HepG2 (cell line): ENCODE measurements around the gene BCL2L11. TPM values are rescaled to one million over a fixed set of nuclear protein-coding genes. Genes with fewer than 3 reads are reported as not detected.

ENCODE experiments used
- ATAC-seq: fragments of 200-7000 bp; cut with Tn5 transposase; 3 replicates; pipeline ENCODE4 v1.9.1; 2020; ENCODE audit warnings: mild to moderate bottlenecking, moderate library complexity
- BruUV-seq: library from RNA; stranded (reverse); fragments of 400-500 nt; replicated peaks from 2 replicates; lab custom pipeline; 2021; lab: Mats Ljungman, UMichigan
- CTCF ChIA-PET: fragments of 300-600 bp; formaldehyde crosslinking; extraction: SDS; loops from one replicate; lab custom pipeline; 2021; ENCODE audit warnings: low total read pairs, inconsistent platforms, low intra/inter-chr PET ratio; lab: Yijun Ruan, JAX
- POLR2A ChIA-PET: fragments of 350-600 bp; sonication (Branson Sonifier 250); formaldehyde crosslinking; loops from one replicate; lab custom pipeline; 2020; ENCODE audit warnings: antibody characterized with exemption, inconsistent platforms; lab: Yijun Ruan, JAX
- DNase-seq: peaks from one replicate; pipeline ENCODE4 v3.0.0-alpha.2; 2015; ENCODE audit warnings: low spot score
- FAIRE-seq: peaks from 3 replicates; lab custom pipeline; 2011; peaks lifted over from hg19 to GRCh38; lab: Jason Lieb, UNC
- H2AFZ ChIP-seq: one replicate; pipeline ENCODE4 v1.6.1; 2011; ENCODE audit warnings: low read length, inconsistent platforms
- H3K27ac ChIP-seq: fragments of 300-600 bp; 3 replicates; pipeline ENCODE4 v1.8.0; 2011; ENCODE audit warnings: mixed run types, mild to moderate bottlenecking, mixed read lengths, low read length, inconsistent platforms; ENCODE audit not compliant: insufficient read depth; ENCODE audit errors: extremely low read length
- H3K27me3 ChIP-seq, 2 experiments: fragments of 200-600 bp in 1 of 2; 2 replicates in 1 of 2; 3 replicates in 1 of 2; pipeline versions ENCODE4 v1.6.0 to v1.8.0; 2011; ENCODE audit warnings: low read length in 2 of 2, mild to moderate bottlenecking in 2 of 2, moderate library complexity in 2 of 2, inconsistent platforms in 1 of 2; ENCODE audit not compliant: insufficient read depth in 2 of 2, control insufficient read depth in 1 of 2
- H3K36me3 ChIP-seq, 2 experiments: fragments of 200-600 bp in 1 of 2; replicated peaks in 1 of 2; 2 replicates in 1 of 2; 3 replicates in 1 of 2; pipeline versions ENCODE4 v1.5.1 to v1.8.0; 2011; ENCODE audit warnings: low read length in 2 of 2, inconsistent platforms in 1 of 2; ENCODE audit not compliant: insufficient read depth in 2 of 2, control insufficient read depth in 1 of 2
- H3K4me1 ChIP-seq: 2 replicates; pipeline ENCODE4 v1.5.1; 2012; ENCODE audit warnings: low read length, inconsistent platforms; ENCODE audit not compliant: insufficient read depth
- H3K4me2 ChIP-seq: 2 replicates; pipeline ENCODE4 v1.6.0; 2011; ENCODE audit warnings: low read depth, low read length, inconsistent platforms
- H3K4me3 ChIP-seq, 3 experiments: fragments of 200-600 bp in 1 of 3; sonication (generic), shearing (Covaris generic) in 1 of 3; replicated peaks in 1 of 3; 2 replicates each; pipeline ENCODE4 v1.5.1; 2011 to 2016; ENCODE audit warnings: low read length in 3 of 3, inconsistent platforms in 2 of 3, low read depth in 2 of 3, mild to moderate bottlenecking in 2 of 3, control low read depth in 1 of 3, mixed read lengths in 1 of 3; ENCODE audit not compliant: insufficient read depth in 1 of 3
- H3K79me2 ChIP-seq: one replicate; pipeline ENCODE4 v1.6.1; 2011; ENCODE audit warnings: low read length, inconsistent platforms; ENCODE audit not compliant: insufficient read depth
- H3K9ac ChIP-seq: 2 replicates; pipeline ENCODE4 v1.6.0; 2011; ENCODE audit warnings: mild to moderate bottlenecking, low read depth, low read length, inconsistent platforms; ENCODE audit not compliant: insufficient read depth
- H3K9me3 ChIP-seq: 2 replicates; pipeline ENCODE4 v1.5.1; 2012; ENCODE audit warnings: mild to moderate bottlenecking, low read length
- H4K20me1 ChIP-seq: 2 replicates; pipeline ENCODE4 v1.6.0; 2011; ENCODE audit warnings: inconsistent platforms, mild to moderate bottlenecking, low read length, moderate library complexity; ENCODE audit not compliant: insufficient read depth
- ARNTL ChIP-seq: sonication (generic); formaldehyde crosslinking; IDR thresholded peaks from 2 replicates; pipeline ENCODE4 v1.4.0; 2020; ENCODE audit warnings: mild to moderate bottlenecking, missing genetic modification reagents
- BHLHE40 ChIP-seq: IDR thresholded peaks from 2 replicates; pipeline ENCODE4 v1.6.1; 2011; ENCODE audit warnings: low read length, improper control_type of control experiment
- HNRNPLL ChIP-seq: fragments of 200-400 bp; formaldehyde crosslinking; IDR thresholded peaks from 2 replicates; pipeline ENCODE4 v1.6.1; 2017; ENCODE audit warnings: mild to moderate bottlenecking, low read depth, low read length; ENCODE audit not compliant: poor library complexity, severe bottlenecking
- JUND ChIP-seq: sonication (generic); formaldehyde crosslinking; IDR thresholded peaks from 2 replicates; pipeline ENCODE4 v1.8.0; 2022; ENCODE audit warnings: mild to moderate bottlenecking, missing genetic modification reagents
- MIER2 ChIP-seq: IDR thresholded peaks from 2 replicates; pipeline ENCODE4 v1.6.1; 2016; ENCODE audit warnings: missing biosample characterization, missing genetic modification reagents
- ZNF343 ChIP-seq: sonication (generic); formaldehyde crosslinking; IDR thresholded peaks from 2 replicates; pipeline ENCODE4 v1.4.0; 2020; ENCODE audit warnings: mild to moderate bottlenecking, missing genetic modification reagents
- ZNF367 ChIP-seq: sonication (generic); formaldehyde crosslinking; IDR thresholded peaks from 2 replicates; pipeline ENCODE4 v1.4.0; 2020; ENCODE audit warnings: missing genetic modification reagents, borderline replicate concordance
- ZNF747 ChIP-seq: sonication (generic); formaldehyde crosslinking; IDR thresholded peaks from 2 replicates; pipeline ENCODE4 v1.8.1; 2023; ENCODE audit warnings: missing genetic modification reagents, mild to moderate bottlenecking, borderline replicate concordance
- ZSCAN9 ChIP-seq: IDR thresholded peaks from 2 replicates; pipeline ENCODE4 v1.6.1; 2016; ENCODE audit warnings: borderline replicate concordance
- WGBS: methylation state at CpG from one replicate; pipeline ENCODE4 v1.1.6; 2017; ENCODE audit warnings: low lambda C conversion rate; 5-methylcytosine and 5-hydroxymethylcytosine counted together
- in situ Hi-C: cut with HindIII; loops from 2 replicates; pipeline ENCODE4 v1.10.0; 2017; ENCODE audit warnings: low pct_unique_long_range_greater_than_20kb; ENCODE audit not compliant: extremely low pct_ligation_motif_present
- intact Hi-C: fragments of 100-400 bp; cut with micrococcal nuclease; formaldehyde crosslinking; loops from one replicate; pipeline ENCODE4 v1.10.0; 2022; ENCODE audit not compliant: unreplicated experiment
- polyA plus RNA-seq, 8 experiments: library from polyadenylated mRNA; depleted of rRNA in 3 of 8; stranded (reverse) in 7 of 8; unstranded in 1 of 8; fragments of >200 nt; fragmentation: Illumina TruSeq in 4 of 8; extraction: Trizol in 4 of 8; gene quantifications; 2 replicates each; pipeline versions ENCODE4 v1.2.1 to v1.2.3, GENCODE V29; 2011 to 2016; ENCODE audit warnings: low read depth in 4 of 8, missing spikeins in 1 of 8, mixed read lengths in 1 of 8; ENCODE audit not compliant: insufficient read depth in 1 of 8
- total RNA-seq, 5 experiments: library from RNA; depleted of rRNA; stranded (reverse); fragments of >200 nt; fragmentation: Illumina TruSeq; extraction: Trizol; gene quantifications; 2 replicates each; pipeline ENCODE4 v1.2.3, GENCODE V29; 2016; ENCODE audit warnings: low read depth in 1 of 5
- TF ChIP-seq, protein P1 (sequence below): sonication (generic); formaldehyde crosslinking; IDR thresholded peaks from 2 replicates; pipeline ENCODE4 v1.5.0; 2020; ENCODE audit warnings: mild to moderate bottlenecking, missing genetic modification reagents, borderline replicate concordance
- TF ChIP-seq, protein P2 (sequence below): sonication (generic); formaldehyde crosslinking; IDR thresholded peaks from 2 replicates; pipeline ENCODE4 v1.8.0; 2022; ENCODE audit warnings: missing genetic modification reagents, mild to moderate bottlenecking, inconsistent platforms, borderline replicate concordance
- TF ChIP-seq, protein P3 (sequence below): sonication (generic); formaldehyde crosslinking; IDR thresholded peaks from 2 replicates; pipeline ENCODE4 v1.4.0; 2020; ENCODE audit warnings: missing genetic modification reagents, borderline replicate concordance
- TF ChIP-seq, protein P4 (sequence below): IDR thresholded peaks from 2 replicates; pipeline ENCODE4 v1.6.1; 2016; ENCODE audit warnings: low read depth

BCL2L11 gene
- total and polyA plus RNA-seq, 2 of the 13 experiments (the other 11 are each of a cell fraction or from before 2014, with no cell fraction given) = 6.1 to 9.7 TPM

DNA sequence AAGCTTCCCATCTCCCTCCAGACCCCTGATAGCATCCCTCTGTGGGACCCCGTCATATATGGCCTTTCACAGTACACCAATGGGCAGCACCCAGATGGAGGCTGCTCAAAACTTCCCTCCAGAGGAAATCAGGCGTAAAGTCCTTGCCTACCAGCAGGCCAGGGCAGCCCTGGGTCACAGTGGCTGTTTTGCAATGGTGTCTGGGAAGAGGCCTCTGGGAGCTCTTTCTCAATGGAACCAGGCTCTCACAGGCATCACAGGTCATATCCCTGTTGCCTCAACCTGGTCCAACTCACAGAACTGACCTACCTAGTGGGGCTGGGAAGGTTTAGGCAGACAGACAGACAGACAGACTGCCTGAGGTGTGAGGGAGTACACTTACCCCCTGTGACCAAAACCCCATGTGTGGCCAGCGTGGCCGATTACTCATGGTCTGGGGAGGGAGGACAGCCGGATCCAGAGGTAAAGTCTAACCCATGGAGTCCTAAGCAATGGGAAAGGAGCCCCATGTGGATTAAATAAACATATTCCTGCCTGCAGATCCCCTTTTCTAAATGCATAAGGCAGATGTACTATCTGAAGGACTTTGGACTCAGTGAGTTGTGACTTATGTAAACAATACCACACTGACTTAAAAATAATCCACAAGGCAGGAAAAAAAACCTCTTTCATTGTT, 58.2 kb downstream of the BCL2L11 start:
- H3K27ac ChIP-seq = peak overlapping the region; percentile 71
- WGBS = 6% methylated on average over 5 of the region's 5 CpGs
- no peaks in the 10 kb centered on the region for H4K20me1 ChIP-seq
- H3K27me3 ChIP-seq = 0 out of 5 replicates have a peak, but pooled peaks cover 0 to 3% of the 10 kb centered on the region in 2 experiments
- H3K4me1 ChIP-seq = peaks cover 49% of the 10 kb centered on the region
- H3K36me3 ChIP-seq = no peaks in the 10 kb centered on the region
- FAIRE-seq (peak; percentile 83), ATAC-seq (peak; percentile 85), DNase-seq (peak; percentile 94)
- peak overlapping the region; percentile 89 for H3K4me2 ChIP-seq
- no peaks in the 10 kb centered on the region for H3K9me3 ChIP-seq
- BruUV-seq = no TSS peak
- H3K9ac ChIP-seq = peak overlapping the region; percentile 42; the same call in 1 of the 2 replicates
- in situ Hi-C loops = no loop called here
- CTCF ChIA-PET = no interaction called here
- POLR2A ChIA-PET = interaction anchor here (0.6 to 2.0 kb wide), 4 partner anchors 11 to 58 kb away, joined by 3 to 14 read pairs (median 4); partner anchors contain the start of gene BCL2L11
- no peaks in the 10 kb centered on the region for H3K79me2 ChIP-seq
- intact Hi-C loops = loop anchor here (1.0 to 5.0 kb wide), 2 partner anchors 24 to 67 kb away; no protein-coding TSS in a partner anchor
- H2AFZ ChIP-seq = no peak overlapping the region
- peak overlapping the region in 2 of 3 experiments; percentile 8 to 56; a peak in 3 of 6 replicates for H3K4me3 ChIP-seq
- TF ChIP-seq MIER2 (0 out of 2 replicates have a peak, but pooled peaks have one; percentile 15), ZSCAN9 (0 out of 2 replicates have a peak, but pooled peaks have one; percentile 29), ZNF747 (no peak; the same call in 1 of the 2 replicates), ZNF367 (no peak), JUND (CRISPR knock-in tag) (no peak), BHLHE40 (no peak), HNRNPLL (no peak), ARNTL (CRISPR knock-in tag) (peak; percentile 59; the same call in 1 of the 2 replicates), ZNF343 (CRISPR knock-in tag) (peak; percentile 62; the same call in 1 of the 2 replicates)
- TF ChIP-seq, protein P1, sequence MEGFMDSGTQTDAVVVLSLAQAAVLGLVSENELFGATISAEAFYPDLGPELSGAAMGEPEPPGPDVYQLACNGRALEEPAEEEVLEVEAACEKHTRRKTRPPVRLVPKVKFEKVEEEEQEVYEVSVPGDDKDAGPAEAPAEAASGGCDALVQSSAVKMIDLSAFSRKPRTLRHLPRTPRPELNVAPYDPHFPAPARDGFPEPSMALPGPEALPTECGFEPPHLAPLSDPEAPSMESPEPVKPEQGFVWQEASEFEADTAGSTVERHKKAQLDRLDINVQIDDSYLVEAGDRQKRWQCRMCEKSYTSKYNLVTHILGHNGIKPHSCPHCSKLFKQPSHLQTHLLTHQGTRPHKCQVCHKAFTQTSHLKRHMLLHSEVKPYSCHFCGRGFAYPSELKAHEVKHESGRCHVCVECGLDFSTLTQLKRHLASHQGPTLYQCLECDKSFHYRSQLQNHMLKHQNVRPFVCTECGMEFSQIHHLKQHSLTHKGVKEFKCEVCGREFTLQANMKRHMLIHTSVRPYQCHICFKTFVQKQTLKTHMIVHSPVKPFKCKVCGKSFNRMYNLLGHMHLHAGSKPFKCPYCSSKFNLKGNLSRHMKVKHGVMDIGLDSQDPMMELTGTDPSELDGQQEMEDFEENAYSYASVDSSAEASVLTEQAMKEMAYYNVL (CRISPR knock-in tag) = peak; percentile 75; the same call in 1 of the 2 replicates
- TF ChIP-seq, protein P2, sequence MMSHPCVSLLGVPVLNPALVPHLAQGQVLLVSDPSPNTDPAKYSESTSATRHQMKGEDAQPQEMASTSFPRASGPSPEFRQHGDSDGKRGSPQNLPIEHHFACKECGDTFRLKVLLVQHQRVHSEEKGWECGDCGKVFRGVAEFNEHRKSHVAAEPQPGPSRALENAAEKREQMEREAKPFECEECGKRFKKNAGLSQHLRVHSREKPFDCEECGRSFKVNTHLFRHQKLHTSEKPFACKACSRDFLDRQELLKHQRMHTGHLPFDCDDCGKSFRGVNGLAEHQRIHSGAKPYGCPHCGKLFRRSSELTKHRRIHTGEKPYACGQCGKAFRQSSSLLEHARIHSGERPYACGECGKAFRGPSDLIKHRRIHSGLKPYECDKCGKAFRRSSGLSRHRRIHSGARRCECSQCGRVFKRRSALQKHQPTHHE = no peak
- TF ChIP-seq, protein P3, sequence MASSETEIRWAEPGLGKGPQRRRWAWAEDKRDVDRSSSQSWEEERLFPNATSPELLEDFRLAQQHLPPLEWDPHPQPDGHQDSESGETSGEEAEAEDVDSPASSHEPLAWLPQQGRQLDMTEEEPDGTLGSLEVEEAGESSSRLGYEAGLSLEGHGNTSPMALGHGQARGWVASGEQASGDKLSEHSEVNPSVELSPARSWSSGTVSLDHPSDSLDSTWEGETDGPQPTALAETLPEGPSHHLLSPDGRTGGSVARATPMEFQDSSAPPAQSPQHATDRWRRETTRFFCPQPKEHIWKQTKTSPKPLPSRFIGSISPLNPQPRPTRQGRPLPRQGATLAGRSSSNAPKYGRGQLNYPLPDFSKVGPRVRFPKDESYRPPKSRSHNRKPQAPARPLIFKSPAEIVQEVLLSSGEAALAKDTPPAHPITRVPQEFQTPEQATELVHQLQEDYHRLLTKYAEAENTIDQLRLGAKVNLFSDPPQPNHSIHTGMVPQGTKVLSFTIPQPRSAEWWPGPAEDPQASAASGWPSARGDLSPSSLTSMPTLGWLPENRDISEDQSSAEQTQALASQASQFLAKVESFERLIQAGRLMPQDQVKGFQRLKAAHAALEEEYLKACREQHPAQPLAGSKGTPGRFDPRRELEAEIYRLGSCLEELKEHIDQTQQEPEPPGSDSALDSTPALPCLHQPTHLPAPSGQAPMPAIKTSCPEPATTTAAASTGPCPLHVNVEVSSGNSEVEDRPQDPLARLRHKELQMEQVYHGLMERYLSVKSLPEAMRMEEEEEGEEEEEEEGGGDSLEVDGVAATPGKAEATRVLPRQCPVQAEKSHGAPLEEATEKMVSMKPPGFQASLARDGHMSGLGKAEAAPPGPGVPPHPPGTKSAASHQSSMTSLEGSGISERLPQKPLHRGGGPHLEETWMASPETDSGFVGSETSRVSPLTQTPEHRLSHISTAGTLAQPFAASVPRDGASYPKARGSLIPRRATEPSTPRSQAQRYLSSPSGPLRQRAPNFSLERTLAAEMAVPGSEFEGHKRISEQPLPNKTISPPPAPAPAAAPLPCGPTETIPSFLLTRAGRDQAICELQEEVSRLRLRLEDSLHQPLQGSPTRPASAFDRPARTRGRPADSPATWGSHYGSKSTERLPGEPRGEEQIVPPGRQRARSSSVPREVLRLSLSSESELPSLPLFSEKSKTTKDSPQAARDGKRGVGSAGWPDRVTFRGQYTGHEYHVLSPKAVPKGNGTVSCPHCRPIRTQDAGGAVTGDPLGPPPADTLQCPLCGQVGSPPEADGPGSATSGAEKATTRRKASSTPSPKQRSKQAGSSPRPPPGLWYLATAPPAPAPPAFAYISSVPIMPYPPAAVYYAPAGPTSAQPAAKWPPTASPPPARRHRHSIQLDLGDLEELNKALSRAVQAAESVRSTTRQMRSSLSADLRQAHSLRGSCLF (CRISPR knock-in tag) = no peak
- TF ChIP-seq, protein P4, sequence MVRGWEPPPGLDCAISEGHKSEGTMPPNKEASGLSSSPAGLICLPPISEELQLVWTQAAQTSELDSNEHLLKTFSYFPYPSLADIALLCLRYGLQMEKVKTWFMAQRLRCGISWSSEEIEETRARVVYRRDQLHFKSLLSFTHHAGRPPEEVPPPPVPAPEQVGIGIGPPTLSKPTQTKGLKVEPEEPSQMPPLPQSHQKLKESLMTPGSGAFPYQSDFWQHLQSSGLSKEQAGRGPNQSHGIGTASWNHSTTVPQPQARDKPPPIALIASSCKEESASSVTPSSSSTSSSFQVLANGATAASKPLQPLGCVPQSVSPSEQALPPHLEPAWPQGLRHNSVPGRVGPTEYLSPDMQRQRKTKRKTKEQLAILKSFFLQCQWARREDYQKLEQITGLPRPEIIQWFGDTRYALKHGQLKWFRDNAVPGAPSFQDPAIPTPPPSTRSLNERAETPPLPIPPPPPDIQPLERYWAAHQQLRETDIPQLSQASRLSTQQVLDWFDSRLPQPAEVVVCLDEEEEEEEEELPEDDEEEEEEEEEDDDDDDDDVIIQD (CRISPR knock-in tag) = 0 out of 2 replicates have a peak, but pooled peaks have one; percentile 38
